Vagina (tissue), 2 donors: Measurements from ENCODE around the gene PRUNE2. TPM values are rescaled to one million over a fixed set of nuclear protein-coding genes. Genes with fewer than 3 reads are reported as not detected.

Experiments
- DNase-seq, 2 donors: peaks; one replicate each; pipeline ENCODE4 v3.0.0-alpha.2; 2017; ENCODE audit errors: extremely low spot score in 2 of 2
- H3K27ac ChIP-seq: fragments of 200-600 bp; sonication (generic); one replicate; pipeline ENCODE4 v1.5.1; 2019
- H3K27me3 ChIP-seq: fragments of 200-600 bp; sonication (generic); one replicate; pipeline ENCODE4 v1.5.1; 2019
- H3K36me3 ChIP-seq, 2 donors: fragments of 200-600 bp; sonication (generic); one replicate each; pipeline ENCODE4 v1.5.1; 2017 to 2019
- H3K4me1 ChIP-seq: fragments of 200-600 bp; sonication (generic); one replicate; pipeline ENCODE4 v1.5.1; 2019
- H3K4me3 ChIP-seq, 2 donors: fragments of 200-600 bp; sonication (generic); 1 replicate in 1 of 2; 2 replicates in 1 of 2; pipeline ENCODE4 v1.5.1; 2016 to 2019
- H3K9me3 ChIP-seq: fragments of 200-600 bp; sonication (generic); one replicate; pipeline ENCODE4 v1.5.1; 2019
- POLR2A ChIP-seq, 2 donors: fragments of 450-650 bp; IDR thresholded peaks; one replicate each; pipeline ENCODE4 v1.6.1; 2017; ENCODE audit warnings: antibody characterized with exemption in 2 of 2, mild to moderate bottlenecking in 2 of 2, moderate library complexity in 2 of 2
- POLR2AphosphoS5 ChIP-seq, 2 donors: sonication (generic); formaldehyde crosslinking; IDR thresholded peaks; one replicate each; pipeline ENCODE4 v1.9.0; 2017; ENCODE audit warnings: antibody characterized with exemption in 2 of 2, mild to moderate bottlenecking in 2 of 2, low read depth in 1 of 2; ENCODE audit not compliant: insufficient read depth in 1 of 2
- intact Hi-C: fragments of 100-400 bp; cut with DNase I; formaldehyde crosslinking; loops from one replicate; pipeline ENCODE4 v1.15.1; 2023
- total RNA-seq: library from RNA; depleted of rRNA; stranded (reverse); fragments of >200 nt; gene quantifications from one replicate; pipeline ENCODE4 v1.2.3, GENCODE V29; 2016
- TF ChIP-seq, protein P1 (sequence below), 3 experiments: fragments of 450-650 bp in 2 of 3; fragments of 200-600 bp in 1 of 3; sonication (generic) in 1 of 3; IDR thresholded peaks; one replicate each; pipeline ENCODE4 v1.5.1; 2017 to 2019; ENCODE audit warnings: antibody characterized with exemption in 3 of 3, mild to moderate bottlenecking in 2 of 3, moderate library complexity in 2 of 3

The PRUNE2 gene
- total RNA-seq, 1 donor from 2014 or later: 75.6 TPM

DNA sequence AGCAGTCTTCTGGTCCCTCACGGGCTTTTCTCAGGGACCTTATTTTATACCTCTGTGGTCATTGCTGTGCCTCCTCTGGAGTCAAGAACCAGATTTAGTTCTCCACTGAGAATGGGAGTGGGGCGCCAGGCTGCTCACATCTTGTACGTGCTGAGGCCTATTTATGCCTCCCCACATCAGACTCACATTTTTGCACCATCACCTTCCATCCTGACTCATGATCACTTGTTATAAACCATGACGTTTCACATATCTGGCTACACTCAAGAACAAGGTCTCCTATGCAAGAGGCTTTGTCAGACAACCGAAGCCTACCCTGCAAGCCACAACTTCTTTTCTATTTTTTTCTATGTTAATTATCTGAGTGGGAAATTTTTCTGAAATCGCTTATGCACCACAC lies 10.7 kb downstream of the PRUNE2 start:
- TF ChIP-seq POLR2A (IDR thresholded peaks at IDR 0.05): no peak
- no peak for TF ChIP-seq POLR2AphosphoS5 (IDR thresholded peaks at IDR 0.05; ENCODE audit: insufficient read depth in 1 of 2, low read depth in 1 of 2)
- TF ChIP-seq, protein P1, sequence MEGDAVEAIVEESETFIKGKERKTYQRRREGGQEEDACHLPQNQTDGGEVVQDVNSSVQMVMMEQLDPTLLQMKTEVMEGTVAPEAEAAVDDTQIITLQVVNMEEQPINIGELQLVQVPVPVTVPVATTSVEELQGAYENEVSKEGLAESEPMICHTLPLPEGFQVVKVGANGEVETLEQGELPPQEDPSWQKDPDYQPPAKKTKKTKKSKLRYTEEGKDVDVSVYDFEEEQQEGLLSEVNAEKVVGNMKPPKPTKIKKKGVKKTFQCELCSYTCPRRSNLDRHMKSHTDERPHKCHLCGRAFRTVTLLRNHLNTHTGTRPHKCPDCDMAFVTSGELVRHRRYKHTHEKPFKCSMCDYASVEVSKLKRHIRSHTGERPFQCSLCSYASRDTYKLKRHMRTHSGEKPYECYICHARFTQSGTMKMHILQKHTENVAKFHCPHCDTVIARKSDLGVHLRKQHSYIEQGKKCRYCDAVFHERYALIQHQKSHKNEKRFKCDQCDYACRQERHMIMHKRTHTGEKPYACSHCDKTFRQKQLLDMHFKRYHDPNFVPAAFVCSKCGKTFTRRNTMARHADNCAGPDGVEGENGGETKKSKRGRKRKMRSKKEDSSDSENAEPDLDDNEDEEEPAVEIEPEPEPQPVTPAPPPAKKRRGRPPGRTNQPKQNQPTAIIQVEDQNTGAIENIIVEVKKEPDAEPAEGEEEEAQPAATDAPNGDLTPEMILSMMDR (IDR thresholded peaks at IDR 0.05): no peak
- intact Hi-C loops: no loop called here
- Histone ChIP-seq H3K9me3 (no peaks in the 10 kb centered on the region), H3K4me1 (peaks cover 13% of the 10 kb centered on the region), H3K4me3 (no peak overlapping the region), H3K36me3 (no peaks in the 10 kb centered on the region), H3K27me3 (no peaks in the 10 kb centered on the region), H3K27ac (no peak overlapping the region)
- DNase-seq: no peak

DNA sequence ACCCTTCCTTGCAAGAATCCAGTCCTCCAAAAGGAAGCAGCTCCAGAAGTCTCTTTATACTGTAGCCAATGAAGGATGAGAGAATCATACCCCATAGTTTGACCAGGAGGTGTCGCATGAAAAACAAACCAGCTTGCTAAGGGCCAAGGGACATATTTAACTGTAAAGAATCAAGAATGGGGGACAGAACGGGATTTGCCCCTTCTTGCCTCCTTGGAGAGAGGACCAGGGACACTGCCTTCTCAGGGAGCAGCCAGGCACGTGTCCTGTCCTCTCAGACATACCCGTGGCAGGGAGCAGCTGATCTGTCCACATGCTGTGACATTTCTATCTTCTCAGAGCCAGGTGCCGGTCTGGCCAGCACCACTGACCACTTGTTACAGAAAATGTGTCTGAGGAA lies 11.7 kb downstream of the PRUNE2 start:
- Histone ChIP-seq H3K36me3 (no peaks in the 10 kb centered on the region), H3K9me3 (no peaks in the 10 kb centered on the region), H3K4me1 (peaks cover 13% of the 10 kb centered on the region), H3K27ac (peak overlapping the region; percentile 39), H3K27me3 (no peaks in the 10 kb centered on the region), H3K4me3 (no peak overlapping the region)
- TF ChIP-seq, protein P1 (IDR thresholded peaks at IDR 0.05): no peak
- TF ChIP-seq POLR2A (IDR thresholded peaks at IDR 0.05) (no peak), POLR2AphosphoS5 (IDR thresholded peaks at IDR 0.05; ENCODE audit: insufficient read depth in 1 of 2, low read depth in 1 of 2) (no peak)
- intact Hi-C loops: no loop called here
- no peak for DNase-seq

DNA sequence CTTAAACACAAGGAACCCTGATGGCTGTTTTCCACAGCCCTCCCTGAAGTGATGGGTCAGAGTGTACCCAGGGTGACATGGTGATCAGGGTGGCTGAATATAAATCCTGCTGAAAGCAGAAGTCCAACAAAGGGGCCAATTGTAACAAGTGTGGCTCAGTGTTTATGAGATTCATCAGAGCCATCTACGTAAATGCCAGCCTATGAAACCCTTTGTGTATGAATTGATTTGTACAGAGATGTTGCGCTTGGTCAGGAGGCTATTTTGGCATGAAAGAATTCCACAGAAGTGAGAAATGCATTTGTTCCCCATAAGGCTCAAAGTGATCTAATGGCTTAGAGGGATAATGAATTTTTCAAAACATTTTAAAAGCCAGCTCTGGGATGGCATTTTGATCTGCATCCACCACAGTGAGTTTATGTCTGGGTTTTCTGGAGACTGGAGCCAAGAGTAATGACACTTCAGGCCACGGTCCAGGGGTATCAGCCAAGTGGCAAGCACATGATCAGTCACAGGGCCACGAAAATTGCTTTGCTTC lies 12.4 kb downstream of the PRUNE2 start:
- no peak for DNase-seq
- H3K4me3 ChIP-seq: no peak overlapping the region
- intact Hi-C loops: no loop called here
- no peaks in the 10 kb centered on the region for H3K27me3 ChIP-seq
- H3K4me1 ChIP-seq: peaks cover 13% of the 10 kb centered on the region
- no peaks in the 10 kb centered on the region for H3K36me3 ChIP-seq
- no peak for TF ChIP-seq POLR2AphosphoS5 (IDR thresholded peaks at IDR 0.05; ENCODE audit: insufficient read depth in 1 of 2, low read depth in 1 of 2)
- TF ChIP-seq, protein P1 (IDR thresholded peaks at IDR 0.05): no peak
- TF ChIP-seq POLR2A (IDR thresholded peaks at IDR 0.05): no peak
- H3K9me3 ChIP-seq: no peaks in the 10 kb centered on the region
- peak overlapping the region; percentile 61 for H3K27ac ChIP-seq

DNA sequence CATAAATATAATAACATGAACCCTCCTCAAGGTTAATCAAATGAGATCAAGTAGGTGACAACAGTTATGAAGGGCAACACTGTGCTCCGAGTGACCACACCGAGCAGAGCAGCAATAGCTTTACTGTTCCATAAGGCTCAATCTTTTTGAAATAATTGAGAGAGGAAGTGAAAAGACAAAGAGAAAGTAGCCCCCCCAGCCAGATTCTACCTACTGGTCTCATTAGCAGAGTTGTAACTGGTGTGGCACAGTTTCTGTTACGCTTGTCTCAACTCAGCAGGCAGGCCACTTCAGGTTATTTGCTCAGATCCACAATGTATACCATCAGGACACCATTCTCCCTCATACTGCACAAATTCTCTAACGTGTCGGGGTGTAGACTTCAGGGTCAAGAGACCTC lies 14.0 kb downstream of the PRUNE2 start:
- intact Hi-C loops: no loop called here

DNA sequence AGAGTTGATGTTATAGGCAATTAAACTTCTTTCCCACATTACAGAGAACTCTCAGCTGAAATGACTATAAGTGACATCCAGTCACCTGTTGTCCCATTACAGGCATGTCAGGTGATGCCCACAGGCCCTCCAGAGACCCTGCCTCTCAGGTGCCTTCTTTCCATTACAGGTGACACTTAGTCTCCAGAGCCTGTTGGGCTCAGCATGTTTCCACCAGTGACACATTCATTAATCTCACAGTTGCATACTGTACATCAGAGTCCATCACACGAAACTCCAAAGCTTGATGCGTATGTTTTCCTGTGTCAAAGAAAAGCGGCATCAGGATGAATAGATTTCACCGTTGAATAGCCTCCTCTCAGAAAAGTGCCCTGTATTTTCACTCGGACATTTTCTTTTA lies 14.6 kb downstream of the PRUNE2 start:
- intact Hi-C loops: no loop called here
- Histone ChIP-seq H3K4me1 (peaks cover 13% of the 10 kb centered on the region), H3K9me3 (no peaks in the 10 kb centered on the region), H3K27ac (no peak overlapping the region), H3K4me3 (no peak overlapping the region), H3K36me3 (no peaks in the 10 kb centered on the region), H3K27me3 (no peaks in the 10 kb centered on the region)
- TF ChIP-seq POLR2AphosphoS5 (IDR thresholded peaks at IDR 0.05; ENCODE audit: insufficient read depth in 1 of 2, low read depth in 1 of 2) (no peak), POLR2A (IDR thresholded peaks at IDR 0.05) (no peak)
- TF ChIP-seq, protein P1 (IDR thresholded peaks at IDR 0.05): no peak
- DNase-seq: no peak

More for the DNA sequence above, 14.0 kb downstream of the PRUNE2 start:
- TF ChIP-seq, protein P1 (IDR thresholded peaks at IDR 0.05): no peak
- TF ChIP-seq POLR2AphosphoS5 (IDR thresholded peaks at IDR 0.05; ENCODE audit: insufficient read depth in 1 of 2, low read depth in 1 of 2) (no peak), POLR2A (IDR thresholded peaks at IDR 0.05) (no peak)
- H3K27me3 ChIP-seq: no peaks in the 10 kb centered on the region
- no peak overlapping the region for H3K4me3 ChIP-seq
- H3K36me3 ChIP-seq: no peaks in the 10 kb centered on the region
- peaks cover 13% of the 10 kb centered on the region for H3K4me1 ChIP-seq
- no peak for DNase-seq
- no peaks in the 10 kb centered on the region for H3K9me3 ChIP-seq
- no peak overlapping the region for H3K27ac ChIP-seq
